MCF 10A (cell line): Measurements from ENCODE around the gene ZBTB40. TPM values are rescaled to one million over a fixed set of nuclear protein-coding genes. Genes with fewer than 3 reads are reported as not detected.

Source experiments
- BruUV-seq: library from RNA; stranded (reverse); fragments of 400-500 nt; replicated peaks from 2 replicates; lab custom pipeline; 2021; lab: Mats Ljungman, UMichigan
- CTCF ChIA-PET: fragments of 300-600 bp; sonication (Branson Sonifier 250); formaldehyde crosslinking; extraction: SDS; loops from one replicate; lab custom pipeline; 2021; ENCODE audit warnings: antibody characterized with exemption, inconsistent platforms; lab: Yijun Ruan, JAX
- POLR2A ChIA-PET: fragments of 300-600, 350-650 bp; sonication (Branson Sonifier 250); formaldehyde crosslinking; extraction: SDS; loops from one replicate; lab custom pipeline; 2020; ENCODE audit warnings: antibody characterized with exemption, inconsistent platforms; lab: Yijun Ruan, JAX
- DNase-seq: peaks from one replicate; pipeline ENCODE4 v3.0.0-alpha.2; 2018; ENCODE audit not compliant: unreplicated experiment
- H3K27ac Mint-ChIP-seq: one replicate; pipeline ENCODE4 v1.8.0; 2022; ENCODE audit warnings: mild to moderate bottlenecking, low read depth, mixed read lengths; ENCODE audit not compliant: unreplicated experiment
- H3K27me3 Mint-ChIP-seq: one replicate; pipeline ENCODE4 v1.8.0; 2022; ENCODE audit warnings: mixed read lengths; ENCODE audit not compliant: insufficient read depth, unreplicated experiment
- H3K36me3 Mint-ChIP-seq: one replicate; pipeline ENCODE4 v1.8.0; 2022; ENCODE audit warnings: mild to moderate bottlenecking, moderate library complexity, mixed read lengths; ENCODE audit not compliant: insufficient read depth, unreplicated experiment
- H3K4me1 Mint-ChIP-seq: one replicate; pipeline ENCODE4 v1.8.0; 2022; ENCODE audit warnings: mixed read lengths; ENCODE audit not compliant: insufficient read depth, unreplicated experiment
- H3K4me3 Mint-ChIP-seq: one replicate; pipeline ENCODE4 v1.8.0; 2022; ENCODE audit warnings: mild to moderate bottlenecking, moderate library complexity, mixed read lengths; ENCODE audit not compliant: unreplicated experiment
- H3K9me3 Mint-ChIP-seq: one replicate; pipeline ENCODE4 v1.8.0; 2022; ENCODE audit warnings: mixed read lengths; ENCODE audit not compliant: unreplicated experiment
- intact Hi-C: fragments of 100-400 bp; cut with micrococcal nuclease; formaldehyde crosslinking; loops from 2 replicates; pipeline ENCODE4 v1.14.1; 2022
- total RNA-seq: library from RNA; stranded (reverse); gene quantifications from 2 replicates; pipeline ENCODE4 v1.2.3, GENCODE V29; 2022
- TF ChIP-seq, protein P1 (sequence below): fragments of 200-600 bp; IDR thresholded peaks from one replicate; pipeline ENCODE4 v1.8.0; 2022; ENCODE audit warnings: antibody characterized with exemption, mild to moderate bottlenecking; ENCODE audit not compliant: unreplicated experiment

ZBTB40 gene
- total RNA-seq, 1 experiment from 2014 or later, result 20.4 TPM

DNA sequence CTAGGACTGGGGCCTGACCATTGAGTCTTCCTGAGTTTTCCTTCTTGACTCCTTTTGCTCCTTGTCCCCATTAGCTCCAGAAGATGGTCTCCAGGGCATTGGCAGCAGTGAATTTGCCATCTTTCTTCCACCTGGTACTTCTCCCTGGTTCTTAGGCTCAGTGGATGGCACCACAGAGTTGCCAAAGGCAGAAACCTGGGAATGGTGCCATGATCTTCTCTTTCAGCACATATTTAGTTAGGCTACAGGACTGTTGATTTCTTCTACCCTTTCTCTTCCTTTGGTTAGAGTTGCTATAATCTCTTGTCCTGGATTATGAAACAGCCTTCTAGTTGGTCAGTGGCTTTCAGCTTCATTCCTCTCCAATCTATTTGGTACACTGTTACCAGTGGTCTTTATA, 6.2 kb downstream of the ZBTB40 start:
- H3K9me3 Mint-ChIP-seq, result no peaks in the 10 kb centered on the region
- no peak overlapping the region for H3K27ac Mint-ChIP-seq
- ChIA-PET POLR2A (interaction anchor here (0.6 kb wide), 1 partner anchor 12 kb away, joined by 3 read pairs; no protein-coding TSS in a partner anchor), CTCF (interaction anchor here (0.8 kb wide), 1 partner anchor 250 kb away, joined by 3 read pairs; no protein-coding TSS in a partner anchor)
- no peaks in the 10 kb centered on the region for H3K27me3 Mint-ChIP-seq
- H3K4me3 Mint-ChIP-seq, result no peak overlapping the region
- TF ChIP-seq, protein P1, sequence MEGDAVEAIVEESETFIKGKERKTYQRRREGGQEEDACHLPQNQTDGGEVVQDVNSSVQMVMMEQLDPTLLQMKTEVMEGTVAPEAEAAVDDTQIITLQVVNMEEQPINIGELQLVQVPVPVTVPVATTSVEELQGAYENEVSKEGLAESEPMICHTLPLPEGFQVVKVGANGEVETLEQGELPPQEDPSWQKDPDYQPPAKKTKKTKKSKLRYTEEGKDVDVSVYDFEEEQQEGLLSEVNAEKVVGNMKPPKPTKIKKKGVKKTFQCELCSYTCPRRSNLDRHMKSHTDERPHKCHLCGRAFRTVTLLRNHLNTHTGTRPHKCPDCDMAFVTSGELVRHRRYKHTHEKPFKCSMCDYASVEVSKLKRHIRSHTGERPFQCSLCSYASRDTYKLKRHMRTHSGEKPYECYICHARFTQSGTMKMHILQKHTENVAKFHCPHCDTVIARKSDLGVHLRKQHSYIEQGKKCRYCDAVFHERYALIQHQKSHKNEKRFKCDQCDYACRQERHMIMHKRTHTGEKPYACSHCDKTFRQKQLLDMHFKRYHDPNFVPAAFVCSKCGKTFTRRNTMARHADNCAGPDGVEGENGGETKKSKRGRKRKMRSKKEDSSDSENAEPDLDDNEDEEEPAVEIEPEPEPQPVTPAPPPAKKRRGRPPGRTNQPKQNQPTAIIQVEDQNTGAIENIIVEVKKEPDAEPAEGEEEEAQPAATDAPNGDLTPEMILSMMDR, result no peak
- intact Hi-C loops, result no loop called here
- BruUV-seq, result no TSS peak
- no peak for DNase-seq
- peaks cover 10% of the 10 kb centered on the region for H3K36me3 Mint-ChIP-seq
- peaks cover 15% of the 10 kb centered on the region for H3K4me1 Mint-ChIP-seq

DNA sequence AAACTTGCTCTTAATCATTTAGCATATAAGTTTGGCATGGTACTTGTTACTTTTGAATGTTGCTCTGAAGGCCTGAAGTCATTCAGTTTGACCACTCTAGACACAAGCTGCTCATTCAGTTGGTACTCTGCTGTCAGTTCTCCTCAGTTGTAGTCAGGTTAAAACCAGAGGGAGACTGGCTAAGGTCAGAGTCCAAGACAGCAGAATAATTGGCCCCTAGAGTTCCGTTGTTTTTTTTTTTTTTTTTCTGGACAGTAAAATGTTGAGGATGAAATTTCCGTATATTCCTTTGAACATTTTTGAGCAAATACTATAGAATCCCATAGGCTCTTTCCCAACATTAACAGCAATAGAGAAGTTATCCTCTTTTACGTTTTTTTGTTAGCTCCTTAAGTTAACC, 9.4 kb downstream of the ZBTB40 start:
- DNase-seq, result no peak
- intact Hi-C loops, result no loop called here
- Mint-ChIP-seq H3K4me3 (no peak overlapping the region), H3K4me1 (peaks cover 5% of the 10 kb centered on the region), H3K27ac (no peak overlapping the region), H3K36me3 (peaks cover 10% of the 10 kb centered on the region), H3K9me3 (no peaks in the 10 kb centered on the region), H3K27me3 (no peaks in the 10 kb centered on the region)
- TF ChIP-seq, protein P1, result no peak
- BruUV-seq, result no TSS peak
- ChIA-PET POLR2A (interaction anchor here (1.3 kb wide), 1 partner anchor 9 kb away, joined by 4 read pairs; no protein-coding TSS in a partner anchor), CTCF (interaction anchor here (0.6 to 1.5 kb wide), 3 partner anchors 8 to 361 kb away, joined by 3 to 4 read pairs (median 4); no protein-coding TSS in a partner anchor)

DNA sequence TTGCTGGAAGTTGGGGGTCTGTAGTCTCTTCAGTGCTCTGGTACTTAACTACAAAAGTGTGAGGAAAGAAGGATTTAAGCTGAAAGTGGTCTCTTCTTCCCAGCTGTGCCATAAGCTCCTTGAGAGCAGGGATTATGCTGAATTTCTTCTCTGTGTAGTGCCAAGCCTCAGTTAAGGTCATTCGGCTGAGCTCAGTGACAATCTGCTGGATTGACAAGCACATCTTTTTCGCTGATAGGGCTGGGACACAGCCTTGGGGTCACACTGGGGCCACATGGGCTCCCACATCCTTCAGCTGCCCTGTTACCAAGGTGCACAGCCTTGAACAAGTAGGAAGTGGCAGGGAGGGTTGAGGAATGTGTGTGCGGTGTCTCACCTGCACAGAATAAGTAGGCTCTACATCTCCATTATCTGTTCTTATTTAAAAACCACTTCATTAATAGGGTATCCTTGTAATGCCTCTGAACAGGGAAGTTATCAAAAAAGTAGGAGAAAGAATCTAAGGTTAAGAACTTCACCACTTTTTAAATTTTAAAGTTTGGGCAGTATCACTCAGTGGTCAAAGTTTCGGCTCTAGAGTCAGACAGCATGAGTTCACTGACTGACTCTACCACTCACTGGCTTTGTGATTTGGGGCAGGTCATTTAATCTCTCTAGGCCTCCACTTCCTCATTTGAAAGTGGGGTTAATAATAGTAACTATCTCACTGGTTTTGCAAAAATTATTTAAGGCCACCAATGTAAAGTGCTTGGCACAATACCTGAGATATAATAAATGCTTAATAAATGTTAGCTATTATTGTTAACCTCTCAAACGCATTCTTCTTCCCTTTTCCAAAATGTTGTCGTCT, 10.3 kb downstream of the ZBTB40 start:
- Mint-ChIP-seq H3K4me3 (no peak overlapping the region), H3K4me1 (peaks cover 5% of the 10 kb centered on the region), H3K9me3 (no peaks in the 10 kb centered on the region), H3K36me3 (peaks cover 5% of the 10 kb centered on the region), H3K27ac (no peak overlapping the region), H3K27me3 (no peaks in the 10 kb centered on the region)
- no TSS peak for BruUV-seq
- ChIA-PET POLR2A (interaction anchor here (1.3 kb wide), 1 partner anchor 10 kb away, joined by 4 read pairs; no protein-coding TSS in a partner anchor), CTCF (interaction anchor here (0.6 kb wide), 2 partner anchors 9 to 362 kb away, joined by 3 to 4 read pairs; no protein-coding TSS in a partner anchor)
- TF ChIP-seq, protein P1, result no peak
- intact Hi-C loops, result no loop called here
- no peak for DNase-seq

DNA sequence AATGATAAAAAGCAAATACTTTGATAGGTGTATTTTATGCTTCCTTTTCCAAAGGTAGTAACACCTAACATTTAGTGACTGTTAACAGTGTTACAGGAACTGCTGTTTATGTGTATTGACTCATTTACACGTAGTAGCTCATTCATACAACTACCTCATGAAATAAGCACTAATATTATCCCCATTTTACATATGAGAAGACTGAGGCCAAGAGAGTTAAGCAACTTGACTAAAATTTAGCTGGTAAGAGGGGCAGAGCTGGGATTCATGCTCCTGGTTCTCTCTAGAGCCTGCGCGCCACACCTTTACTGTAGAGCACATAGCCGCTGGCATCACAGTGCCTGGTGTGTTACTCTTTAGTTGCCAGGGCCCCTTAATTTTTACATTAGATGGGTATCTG, 11.3 kb downstream of the ZBTB40 start:
- intact Hi-C loops, result no loop called here
- no TSS peak for BruUV-seq
- DNase-seq, result no peak

More for the DNA sequence above, 11.3 kb downstream of the ZBTB40 start:
- Mint-ChIP-seq H3K9me3 (no peaks in the 10 kb centered on the region), H3K4me1 (peaks cover 5% of the 10 kb centered on the region), H3K27me3 (no peaks in the 10 kb centered on the region), H3K4me3 (no peak overlapping the region), H3K36me3 (peaks cover 5% of the 10 kb centered on the region), H3K27ac (no peak overlapping the region)
- CTCF ChIA-PET, result no interaction called here
- TF ChIP-seq, protein P1, result no peak
- POLR2A ChIA-PET, result interaction anchor here (0.6 to 1.3 kb wide), 2 partner anchors 28 to 959 kb away, joined by 3 read pairs; no protein-coding TSS in a partner anchor
